Activated CD4-positive, CD25-positive, alpha-beta regulatory T cell (primary cell): Measurements from ENCODE around the gene PAWR.
"Not testable (repeated sequence)": the region's sequence is repeated elsewhere in the genome, so short reads cannot be mapped to it uniquely, and the experiment has no call there.

ENCODE experiments used
- DNase-seq, 4 experiments: peaks; one replicate each; lab custom pipeline; 2025; lab: John Stamatoyannopoulos, UW

The PAWR gene

DNA sequence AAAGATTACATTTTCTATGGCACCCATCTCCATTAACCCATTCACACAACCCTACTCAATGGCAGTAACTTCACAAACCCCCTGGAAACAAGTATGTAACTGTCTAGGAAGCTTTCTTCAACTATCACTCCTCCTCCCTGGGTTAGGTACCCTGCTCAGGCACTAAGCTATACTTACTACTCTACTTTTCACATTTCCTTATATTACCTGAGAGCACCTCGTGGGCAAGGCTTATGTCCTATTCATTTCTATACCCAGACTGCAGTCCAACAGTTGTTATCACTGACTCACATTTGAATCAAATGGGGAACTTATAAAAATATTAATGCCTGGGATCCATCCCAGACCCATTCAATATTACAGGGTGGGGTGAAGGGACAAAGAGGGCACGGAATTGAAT, 4.6 kb downstream of the PAWR start:
- DNase-seq: no peak

DNA sequence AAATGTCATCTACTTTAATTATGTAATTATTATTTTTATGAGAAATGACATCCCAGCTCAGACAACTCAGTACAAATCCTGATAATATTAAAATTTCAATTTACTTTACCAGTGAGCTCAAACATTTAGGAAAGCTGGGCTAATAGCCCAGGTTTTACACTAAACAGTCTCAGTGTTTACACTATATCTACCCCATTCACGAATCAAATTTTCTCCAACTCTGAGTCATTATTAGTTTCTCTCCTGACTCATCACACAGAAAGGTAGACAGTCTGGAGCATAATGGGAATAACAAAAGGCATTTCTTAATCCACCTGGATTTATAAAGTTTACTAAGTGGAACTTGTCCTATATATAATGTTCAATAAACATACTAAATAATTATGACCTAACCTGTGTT, 5.7 kb downstream of the PAWR start:
- DNase-seq: no peak

DNA sequence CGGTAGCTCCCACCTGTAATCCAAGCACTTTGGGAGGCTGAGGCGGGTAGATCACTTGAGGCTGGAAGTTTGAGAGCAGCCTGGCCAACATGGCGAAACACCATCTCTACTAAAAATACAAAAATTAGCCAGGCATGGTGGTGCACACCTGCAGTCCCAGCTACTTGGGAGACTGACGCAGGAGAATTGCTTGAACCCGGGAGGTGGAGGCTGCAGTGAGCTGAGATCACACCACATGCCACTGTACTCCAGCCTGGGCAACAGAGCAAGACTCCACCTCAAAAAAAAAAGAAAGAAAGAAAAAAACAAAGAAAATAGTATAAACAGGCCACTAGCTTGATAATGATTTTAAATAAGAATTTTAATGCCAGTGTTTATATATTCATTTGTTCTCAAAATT, 6.4 kb downstream of the PAWR start:
- DNase-seq: not testable (repeated sequence)

DNA sequence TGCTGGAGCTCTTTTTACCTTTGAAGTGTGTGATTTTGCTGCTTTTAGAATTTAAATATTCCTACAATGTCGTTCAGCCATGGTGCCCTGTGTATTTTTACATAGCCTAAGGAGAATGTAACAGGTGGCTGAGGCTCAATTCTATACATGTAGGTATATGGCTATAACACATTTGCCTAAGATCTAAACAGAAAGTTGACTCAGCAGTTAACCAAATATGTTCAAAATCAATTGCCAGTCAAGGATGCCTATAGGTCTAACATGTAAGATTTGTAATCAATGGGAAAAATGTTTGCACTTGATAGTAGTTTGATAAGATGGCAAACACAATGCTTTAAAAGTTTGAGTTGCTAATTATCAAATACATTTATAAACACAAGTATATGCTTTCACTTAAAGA, 8.2 kb downstream of the PAWR start:
- no peak for DNase-seq

DNA sequence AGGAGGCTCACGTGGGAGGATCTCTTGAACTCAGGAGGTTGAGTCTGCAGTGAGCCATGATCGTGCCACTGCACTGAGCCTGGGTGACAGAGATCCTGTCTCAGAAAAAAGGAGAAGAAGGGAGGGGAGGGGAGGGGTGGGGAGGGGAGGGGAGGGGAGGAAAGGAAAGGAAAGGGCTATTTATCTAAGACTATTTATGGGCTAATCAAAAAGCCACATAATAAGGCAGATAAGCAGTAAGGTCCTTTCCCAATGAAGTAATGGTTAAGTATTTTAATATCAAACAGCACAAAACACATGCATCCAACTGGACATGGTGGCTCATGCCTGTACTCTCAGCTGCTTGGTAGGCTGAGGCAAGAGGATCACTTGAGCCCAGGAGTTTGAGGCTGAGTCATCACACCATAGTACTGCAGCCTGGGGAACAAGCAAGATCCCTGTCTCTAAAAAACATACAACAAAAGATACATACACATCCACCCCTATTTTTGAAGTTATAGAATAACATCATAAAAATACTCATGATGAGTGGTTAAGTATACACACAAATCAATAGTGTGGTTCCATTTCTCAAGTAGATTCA, 9.7 kb downstream of the PAWR start:
- no peak for DNase-seq

DNA sequence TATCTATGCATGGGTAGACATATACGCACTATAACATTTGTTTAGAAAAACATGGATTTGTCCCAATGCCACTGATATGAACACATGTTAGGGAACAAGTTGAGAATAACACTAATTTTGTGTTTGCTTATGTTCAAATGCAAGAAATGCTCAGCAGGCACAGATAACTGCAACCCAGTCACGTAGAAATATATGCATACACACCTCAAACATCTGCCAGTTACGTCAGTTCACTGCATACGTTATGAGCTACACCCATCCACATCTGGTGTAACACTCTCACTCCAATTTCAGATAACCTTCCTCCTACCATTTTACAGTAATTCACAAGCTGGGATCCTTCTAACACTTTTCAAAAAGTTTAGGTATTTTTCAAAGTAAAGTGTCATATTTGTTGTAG, 10.7 kb downstream of the PAWR start:
- DNase-seq: no peak

DNA sequence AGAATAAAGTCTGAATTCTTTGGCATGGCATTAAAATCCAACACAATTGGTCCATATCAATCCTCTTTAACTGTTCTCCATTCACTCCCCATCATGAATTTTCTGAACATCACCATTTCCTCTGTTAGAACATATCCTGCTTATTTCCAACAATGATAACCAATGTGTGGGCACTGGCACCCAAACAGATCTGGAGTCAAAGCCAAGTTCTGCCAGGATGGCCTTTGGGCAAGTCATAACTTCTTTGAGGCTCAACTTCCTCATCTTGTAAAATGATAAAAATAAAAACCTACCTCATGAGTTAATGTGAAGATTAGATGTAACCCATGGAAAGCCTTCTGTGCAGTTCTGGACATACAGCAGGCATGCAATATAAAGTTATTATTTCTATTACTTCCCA, 12.5 kb downstream of the PAWR start:
- no peak for DNase-seq

DNA sequence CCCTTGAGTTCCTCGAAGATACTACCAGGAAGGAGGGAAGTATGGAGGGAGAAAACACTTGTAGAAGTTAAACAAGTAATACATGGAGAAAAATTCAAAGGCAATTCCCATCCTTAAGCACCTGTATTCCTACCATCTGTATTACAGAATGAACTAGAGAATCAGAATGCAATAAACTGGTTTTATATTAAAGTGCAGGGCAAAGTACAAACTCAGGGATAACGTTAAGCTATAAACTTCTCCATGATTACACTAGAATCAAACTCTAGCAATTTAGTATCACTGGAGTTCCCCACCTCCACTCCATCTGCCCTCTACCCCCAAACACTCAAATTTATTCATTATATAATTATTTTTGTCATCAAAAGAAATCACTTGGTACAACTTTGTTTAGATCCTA, 13.1 kb downstream of the PAWR start:
- DNase-seq: no peak

DNA sequence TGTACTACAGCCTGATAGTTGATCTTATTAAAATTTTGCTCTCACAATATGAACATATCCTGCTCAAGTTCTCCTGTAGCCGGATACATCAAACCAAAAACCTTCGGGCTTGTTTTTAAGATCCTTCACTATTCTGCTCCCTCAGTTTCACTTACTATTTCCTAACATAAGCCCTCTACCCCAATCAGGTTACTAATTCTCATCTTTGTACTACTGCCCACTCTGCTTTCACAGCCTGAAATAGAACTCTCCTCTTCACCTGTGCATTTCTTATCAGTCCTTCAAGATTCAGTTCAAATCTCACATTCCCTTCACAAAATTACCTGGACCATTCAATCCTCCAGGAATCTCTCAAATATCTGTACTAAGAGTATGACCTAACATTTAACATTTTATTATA, 14.2 kb downstream of the PAWR start:
- no peak for DNase-seq

DNA sequence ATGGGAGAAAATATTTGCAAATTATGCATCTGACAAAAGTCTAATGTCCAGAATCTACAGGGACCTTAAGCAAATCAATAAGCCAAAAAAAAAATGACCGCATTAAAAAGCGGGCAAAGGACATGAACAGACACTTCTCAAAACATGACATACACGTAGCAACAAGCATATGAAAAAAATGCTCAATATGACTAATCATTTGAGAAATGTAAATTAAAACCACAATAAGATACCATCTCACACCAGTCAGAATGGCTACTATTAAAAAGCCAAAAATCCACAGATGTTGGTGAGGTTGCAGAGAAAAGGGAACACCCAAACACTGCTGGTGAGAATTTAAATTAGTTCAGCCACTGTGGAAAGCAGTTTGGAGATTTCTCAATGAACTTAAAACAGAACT, 16.1 kb downstream of the PAWR start:
- no peak for DNase-seq

DNA sequence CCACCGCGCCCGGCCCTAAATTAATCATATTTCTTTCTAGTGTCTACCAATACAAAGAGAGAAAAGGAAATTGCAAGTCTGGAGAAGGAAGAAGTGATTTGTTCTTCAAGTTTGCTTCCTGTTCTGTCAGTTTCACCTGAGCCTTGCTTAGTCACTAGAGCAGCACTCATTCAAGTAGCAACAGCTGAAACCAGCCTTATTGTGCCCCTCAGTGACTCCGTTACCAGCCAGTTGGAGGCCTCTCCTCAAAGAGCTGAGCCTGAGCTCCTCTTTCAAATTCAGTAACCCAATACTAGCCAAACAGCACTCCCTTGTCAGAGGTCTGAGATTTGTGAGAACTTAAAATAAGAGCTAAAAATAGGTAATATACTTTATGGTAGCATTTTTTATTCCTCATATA, 17.4 kb downstream of the PAWR start:
- no peak for DNase-seq

DNA sequence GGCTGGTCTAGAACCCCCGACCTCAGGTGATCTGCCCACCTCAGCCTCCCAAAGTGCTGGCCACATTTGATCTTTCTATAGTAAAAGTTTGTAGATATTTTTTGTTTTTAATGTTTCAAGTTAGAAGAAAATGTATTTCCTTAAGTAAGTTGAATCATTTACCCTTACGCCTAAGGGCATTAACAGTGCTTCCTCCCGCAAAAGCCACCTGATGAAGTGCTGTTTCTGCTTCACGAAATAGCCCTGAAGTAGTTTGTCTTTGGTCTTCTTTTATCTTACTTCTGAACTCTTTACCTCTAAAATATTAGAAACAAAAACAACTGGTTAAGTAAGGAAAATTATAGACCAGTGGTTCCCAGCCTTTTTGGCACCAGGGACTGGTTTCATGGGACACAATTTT, 22.7 kb downstream of the PAWR start:
- DNase-seq: no peak

DNA sequence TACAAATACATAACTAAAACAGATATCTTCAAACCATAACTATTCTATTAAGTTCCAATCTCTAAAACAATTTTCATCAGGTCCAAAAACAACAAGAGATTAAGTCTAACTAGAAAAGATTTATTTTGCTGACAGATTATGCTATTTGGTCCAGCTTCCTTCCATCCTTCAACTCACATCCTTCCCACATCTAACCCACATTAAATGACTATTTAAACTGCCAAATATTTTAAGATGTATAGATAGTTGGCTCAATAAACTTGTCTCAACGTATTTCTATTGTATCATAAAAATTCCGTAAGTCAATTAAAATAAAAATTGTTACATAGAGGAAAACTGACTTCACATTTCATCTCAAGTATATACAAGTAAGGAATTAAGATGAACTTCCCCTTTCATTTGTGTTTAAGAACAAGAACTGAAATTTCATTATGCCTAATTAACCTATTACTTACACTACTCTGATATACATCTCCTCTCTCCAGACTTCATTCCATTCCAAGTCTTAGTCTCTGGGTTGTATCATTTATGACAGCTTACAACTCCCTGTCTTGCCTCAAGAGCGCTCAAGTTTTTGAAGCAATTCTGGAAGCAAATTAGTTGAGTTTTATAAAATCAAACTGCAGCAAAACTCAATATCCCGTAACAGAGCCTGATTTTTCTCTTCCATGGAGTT, 25.4 kb downstream of the PAWR start:
- no peak for DNase-seq

DNA sequence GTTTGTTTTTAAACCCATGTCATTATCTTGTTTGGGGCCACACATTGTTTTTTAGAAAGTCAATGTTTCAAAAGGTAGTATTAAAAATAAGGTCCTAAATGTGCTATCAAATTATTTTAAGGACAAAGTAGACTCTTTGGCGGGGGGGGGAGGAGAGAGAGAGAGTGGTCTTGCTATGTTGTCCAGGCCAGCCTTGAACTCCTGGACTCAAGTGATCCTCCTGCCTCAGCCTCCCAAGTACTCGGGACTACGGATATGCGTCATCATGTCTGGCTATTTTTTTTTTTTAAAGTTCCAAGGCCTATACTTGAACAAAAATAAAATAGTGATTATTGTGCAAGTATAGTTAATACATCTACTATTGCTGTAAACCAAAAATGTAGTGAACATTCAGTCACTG, 26.2 kb downstream of the PAWR start:
- no peak for DNase-seq

DNA sequence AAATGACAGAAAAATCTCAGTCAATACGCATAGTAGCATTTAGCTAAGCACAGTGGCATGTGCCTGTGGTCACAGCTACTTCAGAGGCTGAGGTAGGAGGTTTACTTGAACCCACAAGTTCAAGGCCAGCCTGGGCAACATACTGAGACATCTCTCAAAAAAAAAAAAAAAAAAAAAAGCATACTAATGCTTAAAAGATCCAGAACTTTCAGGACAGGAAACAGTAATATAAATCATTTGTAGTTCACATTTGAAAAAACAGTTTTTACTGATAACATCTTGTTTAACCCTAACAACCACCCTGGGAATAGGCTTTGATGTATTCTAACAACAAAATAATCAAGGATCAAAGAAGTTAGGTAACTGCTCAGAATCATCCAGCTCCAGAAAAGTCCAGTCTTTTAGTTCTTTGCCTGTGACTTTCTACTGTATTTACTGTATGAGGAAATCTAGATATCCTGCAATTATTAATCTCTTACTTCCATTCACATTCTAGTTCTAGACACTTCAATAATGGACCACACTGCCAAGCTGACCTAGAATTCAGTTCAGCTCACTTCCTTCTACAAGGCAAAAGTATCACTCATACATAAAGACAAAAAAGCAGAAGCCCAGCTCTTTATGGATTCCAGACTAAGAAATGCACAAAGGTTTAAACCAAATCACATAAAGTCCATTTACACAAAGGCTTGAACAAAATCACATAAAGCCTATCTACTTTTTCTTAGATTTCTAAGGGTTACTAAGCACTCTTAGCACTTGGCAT, 28.5 kb downstream of the PAWR start:
- no peak for DNase-seq

DNA sequence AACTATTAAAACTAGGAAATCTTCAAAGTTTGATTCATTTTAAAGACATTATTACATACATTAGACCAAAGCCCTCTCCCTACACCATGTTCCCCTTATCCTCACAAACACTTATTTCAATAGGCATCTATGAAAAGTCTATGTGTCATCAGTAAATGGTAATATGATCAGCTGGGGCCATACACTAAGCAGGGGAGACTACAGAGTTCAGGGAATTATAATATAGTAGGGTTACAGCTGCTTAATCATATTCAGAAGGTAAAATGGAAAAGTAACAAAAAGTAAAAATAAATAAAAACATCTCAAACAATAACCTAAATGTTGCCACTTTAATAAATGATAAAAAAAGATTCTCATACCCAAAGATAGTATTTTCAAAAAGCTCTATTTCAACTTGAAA, 29.1 kb downstream of the PAWR start:
- DNase-seq: no peak

DNA sequence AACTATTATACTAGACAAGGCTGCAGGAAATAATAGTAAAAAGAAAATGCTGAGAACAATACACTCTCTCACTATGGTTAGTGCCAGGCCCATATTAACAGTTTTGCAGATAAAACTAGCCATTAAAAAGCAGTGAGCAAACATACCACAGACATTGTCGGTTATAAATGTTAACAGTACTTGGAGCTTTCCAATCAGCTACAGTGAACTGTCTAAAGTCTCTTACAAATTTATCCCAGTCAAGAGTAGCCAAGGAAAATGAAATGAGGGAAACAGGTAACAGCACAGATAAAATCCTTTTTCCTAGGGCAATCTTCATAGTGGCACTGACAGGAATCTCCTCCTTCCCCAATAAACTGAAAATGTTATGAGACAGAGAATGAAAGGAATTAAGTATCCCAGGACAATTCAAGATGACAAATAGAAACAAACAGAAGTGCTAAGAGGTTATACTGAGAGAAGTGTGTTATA, 30.8 kb downstream of the PAWR start:
- no peak for DNase-seq

DNA sequence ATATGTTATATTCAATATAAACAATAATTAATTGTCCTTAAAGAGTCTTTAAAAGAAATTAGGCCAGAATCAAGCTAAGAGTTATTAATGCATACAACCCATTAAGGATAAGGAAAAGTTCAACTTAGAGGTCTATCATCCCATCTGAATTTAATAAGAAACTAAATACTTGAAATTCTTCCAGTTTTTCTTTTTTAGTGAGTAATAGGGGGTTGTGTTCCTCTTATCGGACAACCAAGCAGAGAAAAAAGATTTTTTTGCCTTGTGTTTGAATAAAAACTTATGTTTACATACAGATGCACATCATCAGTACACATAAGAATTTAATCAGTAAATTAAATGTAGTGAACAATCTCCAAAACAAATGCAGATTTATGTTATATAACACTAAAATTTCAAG, 32.5 kb downstream of the PAWR start:
- no peak for DNase-seq

DNA sequence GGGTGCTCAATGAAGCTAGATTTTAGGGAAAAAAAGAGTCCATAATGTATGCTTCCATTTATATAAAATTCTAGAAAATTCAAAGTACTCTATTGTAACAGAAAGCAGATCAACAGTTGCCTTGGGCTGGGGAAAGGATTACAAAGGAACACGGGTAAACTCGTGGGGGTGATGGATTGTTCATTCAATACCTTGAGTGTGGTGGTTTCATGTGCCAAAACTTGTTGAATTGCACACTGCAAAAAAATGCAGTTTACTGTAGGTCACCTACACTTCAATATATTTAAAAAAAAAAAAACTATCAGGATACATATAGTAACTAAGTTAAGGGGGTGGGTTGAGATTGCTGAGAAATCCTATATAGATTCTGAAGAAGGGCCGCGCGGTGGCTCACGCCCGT, 33.6 kb downstream of the PAWR start:
- no peak for DNase-seq

DNA sequence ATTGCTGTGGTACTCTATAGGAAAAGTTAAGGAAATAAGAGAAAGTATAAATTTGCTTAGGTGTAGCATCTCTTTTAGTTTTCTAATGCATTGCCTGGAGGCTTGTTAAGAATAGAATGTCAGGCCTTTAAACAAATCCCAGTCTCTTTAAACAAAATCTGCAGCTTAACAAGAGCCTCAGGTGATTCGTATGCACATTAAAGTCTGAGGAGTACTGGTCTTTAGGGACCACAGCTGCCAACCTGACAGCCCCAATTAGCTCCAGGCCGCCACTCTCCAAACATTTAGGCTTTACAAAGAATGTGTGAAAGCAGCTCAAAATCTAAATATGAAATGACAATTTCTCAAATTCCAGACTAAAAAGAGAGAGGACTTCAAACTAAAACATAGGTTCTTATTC, 35.7 kb downstream of the PAWR start:
- DNase-seq: no peak

DNA sequence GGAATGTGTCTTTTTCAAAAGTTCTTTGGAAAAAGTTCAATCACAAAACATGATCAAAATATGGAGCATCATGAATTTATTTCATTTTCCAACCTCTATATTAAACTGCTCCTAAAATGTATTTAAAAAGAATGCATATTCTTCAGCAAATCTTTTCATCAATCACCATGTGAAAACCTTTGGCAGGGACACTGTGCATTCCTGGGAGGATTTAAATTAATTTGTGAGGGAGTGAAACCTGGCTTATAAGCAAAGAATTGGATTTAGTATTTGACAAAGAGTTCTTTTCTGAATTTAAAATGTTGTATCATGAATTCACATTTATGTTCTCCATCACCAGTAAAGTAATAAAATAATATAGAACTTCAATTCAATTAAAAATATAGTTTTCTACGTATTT, 38.2 kb downstream of the PAWR start:
- no peak for DNase-seq

DNA sequence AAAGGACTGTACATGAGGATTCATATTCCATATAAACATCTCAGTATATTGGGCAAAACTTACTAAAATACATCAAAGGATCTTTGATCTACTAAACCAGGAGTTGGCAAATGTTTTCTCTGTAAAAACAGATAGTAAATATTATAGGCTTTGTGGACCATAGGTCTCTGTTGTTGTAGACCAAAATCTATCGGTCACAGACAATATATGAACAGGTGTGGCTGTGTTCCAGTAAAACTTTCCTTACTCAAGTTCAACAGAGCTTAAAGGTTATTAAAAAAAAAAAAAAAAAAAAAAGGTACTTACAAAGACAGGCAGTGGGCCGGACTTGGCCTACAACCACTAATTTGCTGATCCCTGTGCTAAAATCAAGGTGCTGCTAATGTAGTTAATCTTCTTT, 40.3 kb downstream of the PAWR start:
- no peak for DNase-seq

DNA sequence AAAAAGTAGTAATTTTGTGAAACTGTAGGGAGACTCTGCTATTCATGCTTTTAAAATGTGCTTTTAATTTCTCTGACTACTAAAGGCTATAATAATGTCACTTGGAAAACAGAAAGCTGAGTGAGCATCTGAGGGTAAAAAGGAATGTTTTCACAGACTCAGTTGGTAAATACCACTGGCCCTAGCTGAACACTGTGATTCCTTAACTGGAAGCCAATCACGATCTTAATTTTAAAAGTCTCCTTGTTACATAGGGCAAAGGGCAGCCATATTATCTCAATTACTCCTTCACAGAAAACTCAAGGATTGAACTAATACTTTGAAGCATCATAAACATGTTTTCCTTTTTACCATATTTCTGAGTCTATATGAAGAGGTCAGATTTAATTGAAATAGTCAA, 41.9 kb downstream of the PAWR start:
- DNase-seq: no peak

DNA sequence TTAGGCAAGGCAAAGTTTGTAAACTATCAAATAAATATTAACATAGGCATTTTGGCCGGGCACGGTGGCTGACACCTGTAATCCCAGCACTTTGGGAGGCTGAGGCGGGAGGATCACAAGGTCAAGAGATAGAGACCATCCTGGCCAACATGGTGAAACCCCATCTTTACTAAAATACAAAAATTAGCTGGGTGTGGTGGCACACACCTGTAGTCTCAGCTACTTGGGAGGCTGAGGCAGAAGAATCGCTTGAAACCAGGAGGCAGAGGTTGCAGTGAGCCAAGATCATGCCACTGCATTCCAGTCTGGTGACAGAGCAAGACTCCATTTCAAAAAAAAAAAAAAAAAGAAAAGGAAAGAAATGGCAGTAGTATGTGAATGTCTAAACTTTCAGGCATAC, 43.9 kb downstream of the PAWR start:
- not testable (repeated sequence) for DNase-seq
